Parathyroid adenoma (tissue), 2 donors: ENCODE data around the gene FGR.
"Not testable (repeated sequence)": the region's sequence is repeated elsewhere in the genome, so short reads cannot be mapped to it uniquely, and the experiment has no call there.

ENCODE experiments used
- H2AFZ ChIP-seq: fragments of 300-600 bp; sonication (generic); one replicate; pipeline ENCODE4 v1.7.0; 2017; ENCODE audit warnings: antibody characterized with exemption, mild to moderate bottlenecking
- H3K27ac ChIP-seq: fragments of 300-600 bp; sonication (generic); one replicate; pipeline ENCODE4 v1.7.0; 2017
- H3K27me3 ChIP-seq: fragments of 300-600 bp; sonication (generic); one replicate; pipeline ENCODE4 v1.7.0; 2017; ENCODE audit warnings: low read length; ENCODE audit not compliant: control insufficient read depth, insufficient read depth
- H3K36me3 ChIP-seq: fragments of 300-600 bp; sonication (generic); one replicate; pipeline ENCODE4 v1.7.0; 2017; ENCODE audit warnings: low read length; ENCODE audit not compliant: control insufficient read depth, insufficient read depth
- H3K4me1 ChIP-seq: fragments of 300-600 bp; sonication (generic); one replicate; pipeline ENCODE4 v1.7.0; 2017; ENCODE audit warnings: control low read depth
- H3K4me2 ChIP-seq: fragments of 300-600 bp; sonication (generic); one replicate; pipeline ENCODE4 v1.7.0; 2017; ENCODE audit warnings: low read length
- H3K4me3 ChIP-seq: fragments of 300-600 bp; sonication (generic); one replicate; pipeline ENCODE4 v1.7.0; 2017; ENCODE audit warnings: low read depth, low read length
- H3K79me2 ChIP-seq: fragments of 300-600 bp; sonication (generic); one replicate; pipeline ENCODE4 v1.7.0; 2017; ENCODE audit warnings: control low read depth
- H3K9ac ChIP-seq: fragments of 300-600 bp; sonication (generic); one replicate; pipeline ENCODE4 v1.7.0; 2017; ENCODE audit warnings: mild to moderate bottlenecking
- H3K9me3 ChIP-seq: fragments of 300-600 bp; sonication (generic); one replicate; pipeline ENCODE4 v1.7.0; 2017; ENCODE audit warnings: low read length; ENCODE audit not compliant: control insufficient read depth
- TF ChIP-seq, protein P1 (sequence below): fragments of 300-600 bp; sonication (generic); IDR thresholded peaks from one replicate; pipeline ENCODE4 v1.7.0; 2017; ENCODE audit warnings: antibody characterized with exemption, mild to moderate bottlenecking
- donor health status: primary hyperparathyroidism.

Gene FGR

DNA sequence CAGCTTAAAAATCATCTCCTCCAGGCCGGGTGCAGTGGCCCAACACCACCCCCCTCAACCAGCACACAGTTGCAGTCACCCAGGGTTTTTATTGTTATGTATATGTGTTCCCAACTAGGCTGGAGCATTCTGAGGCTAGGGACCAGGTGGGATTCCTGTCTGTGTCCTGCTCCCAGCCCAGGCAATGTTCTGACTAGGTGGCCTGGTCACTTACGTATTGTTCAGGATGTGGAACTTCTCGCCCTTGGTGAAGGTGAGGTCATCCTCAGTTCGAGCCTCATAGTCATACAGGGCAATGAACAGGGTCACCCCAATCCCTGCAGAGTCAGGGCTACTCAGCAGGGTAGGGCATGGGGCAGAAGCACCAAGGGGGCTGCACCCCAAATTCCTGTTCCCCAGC is 12.2 kb downstream of the FGR start:
- Histone ChIP-seq H3K9ac (no peak overlapping the region), H3K27ac (no peak overlapping the region), H3K27me3 (no peaks in the 10 kb centered on the region), H3K4me3 (no peak overlapping the region), H2AFZ (no peak overlapping the region), H3K4me1 (no peaks in the 10 kb centered on the region), H3K9me3 (no peaks in the 10 kb centered on the region), H3K36me3 (no peaks in the 10 kb centered on the region), H3K79me2 (no peaks in the 10 kb centered on the region), H3K4me2 (no peak overlapping the region)
- TF ChIP-seq, protein P1, sequence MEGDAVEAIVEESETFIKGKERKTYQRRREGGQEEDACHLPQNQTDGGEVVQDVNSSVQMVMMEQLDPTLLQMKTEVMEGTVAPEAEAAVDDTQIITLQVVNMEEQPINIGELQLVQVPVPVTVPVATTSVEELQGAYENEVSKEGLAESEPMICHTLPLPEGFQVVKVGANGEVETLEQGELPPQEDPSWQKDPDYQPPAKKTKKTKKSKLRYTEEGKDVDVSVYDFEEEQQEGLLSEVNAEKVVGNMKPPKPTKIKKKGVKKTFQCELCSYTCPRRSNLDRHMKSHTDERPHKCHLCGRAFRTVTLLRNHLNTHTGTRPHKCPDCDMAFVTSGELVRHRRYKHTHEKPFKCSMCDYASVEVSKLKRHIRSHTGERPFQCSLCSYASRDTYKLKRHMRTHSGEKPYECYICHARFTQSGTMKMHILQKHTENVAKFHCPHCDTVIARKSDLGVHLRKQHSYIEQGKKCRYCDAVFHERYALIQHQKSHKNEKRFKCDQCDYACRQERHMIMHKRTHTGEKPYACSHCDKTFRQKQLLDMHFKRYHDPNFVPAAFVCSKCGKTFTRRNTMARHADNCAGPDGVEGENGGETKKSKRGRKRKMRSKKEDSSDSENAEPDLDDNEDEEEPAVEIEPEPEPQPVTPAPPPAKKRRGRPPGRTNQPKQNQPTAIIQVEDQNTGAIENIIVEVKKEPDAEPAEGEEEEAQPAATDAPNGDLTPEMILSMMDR, result no peak

DNA sequence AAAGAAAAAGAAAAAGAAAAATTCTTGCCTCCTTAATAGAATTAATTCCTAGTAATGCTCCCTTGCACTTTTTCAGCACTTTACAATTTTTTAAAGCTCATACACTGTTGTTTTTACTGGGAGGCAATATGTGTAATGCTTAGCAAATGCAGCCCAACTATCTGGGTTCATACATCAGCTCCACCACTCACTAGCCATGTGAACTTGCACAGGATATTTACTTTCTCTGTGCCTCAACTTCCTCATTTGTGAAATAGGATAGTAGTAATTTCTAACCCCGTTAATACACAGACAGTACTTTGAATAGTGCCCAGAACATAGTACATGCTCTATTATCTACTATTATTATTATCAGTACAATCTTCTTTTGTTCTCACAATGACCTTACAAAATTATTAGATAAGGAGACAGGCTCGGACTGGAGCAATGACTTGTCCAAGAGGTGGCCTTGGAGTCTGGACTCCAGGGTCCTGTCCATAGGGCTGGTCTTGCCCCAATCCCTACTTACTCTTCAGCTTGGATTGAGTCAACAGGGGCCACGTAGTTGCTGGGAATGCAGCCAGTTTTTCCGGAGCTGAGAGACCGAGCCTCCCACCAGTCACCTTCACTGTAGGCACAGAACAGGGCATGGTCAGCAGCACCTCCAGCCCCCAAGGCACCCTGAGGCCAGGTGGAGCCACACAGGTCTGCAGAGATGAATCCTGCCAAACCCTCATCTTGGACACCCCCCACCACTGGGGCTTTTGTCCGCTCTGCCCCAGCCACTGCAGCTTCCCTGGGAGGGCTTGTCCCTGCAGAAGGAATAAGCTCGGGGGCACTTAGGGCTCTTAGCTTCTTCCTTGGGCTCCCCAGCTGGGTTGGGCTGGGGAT is 13.7 kb downstream of the FGR start:
- H3K79me2 ChIP-seq, result no peaks in the 10 kb centered on the region
- no peaks in the 10 kb centered on the region for H3K36me3 ChIP-seq
- TF ChIP-seq, protein P1, result no peak
- H3K4me2 ChIP-seq, result no peak overlapping the region
- H3K4me1 ChIP-seq, result no peaks in the 10 kb centered on the region
- no peak overlapping the region for H3K27ac ChIP-seq
- no peaks in the 10 kb centered on the region for H3K9me3 ChIP-seq
- H3K9ac ChIP-seq, result no peak overlapping the region
- no peak overlapping the region for H2AFZ ChIP-seq
- H3K4me3 ChIP-seq, result no peak overlapping the region
- H3K27me3 ChIP-seq, result no peaks in the 10 kb centered on the region

DNA sequence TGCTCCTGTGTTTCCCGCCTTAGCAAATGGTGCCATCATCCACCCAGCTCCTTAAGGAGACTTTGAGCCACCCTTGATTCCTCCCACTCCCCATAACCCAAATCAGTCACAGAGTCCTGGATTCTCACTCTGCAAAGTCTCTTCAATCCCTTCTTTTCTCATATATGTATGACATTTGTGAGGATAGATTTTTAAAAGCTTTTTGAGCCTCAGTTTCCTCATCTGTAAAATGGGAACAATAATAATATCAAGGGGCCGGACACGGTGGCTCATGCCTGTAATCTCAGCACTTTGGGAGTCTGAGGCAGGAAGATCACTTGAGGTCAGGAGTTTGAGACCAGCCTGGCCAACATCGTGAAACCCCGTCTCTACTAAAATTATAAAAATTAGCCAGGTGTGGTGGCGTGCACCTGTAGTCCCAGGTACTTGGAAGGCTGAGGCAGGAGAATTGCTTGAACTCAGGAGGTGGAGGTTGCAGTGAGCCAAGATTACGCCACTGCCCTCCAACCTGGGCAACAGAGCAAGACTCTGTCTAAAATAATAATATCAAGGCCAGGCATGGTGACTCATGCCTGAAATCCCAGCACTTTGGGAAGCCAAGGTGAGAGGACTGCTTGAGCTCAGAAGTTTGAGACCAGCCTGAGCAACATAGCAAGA is 15.1 kb downstream of the FGR start:
- not testable (repeated sequence) for H2AFZ ChIP-seq, H3K36me3 ChIP-seq, H3K79me2 ChIP-seq, H3K4me2 ChIP-seq, H3K9me3 ChIP-seq, H3K4me3 ChIP-seq, H3K27me3 ChIP-seq, H3K27ac ChIP-seq, H3K4me1 ChIP-seq, H3K9ac ChIP-seq

DNA sequence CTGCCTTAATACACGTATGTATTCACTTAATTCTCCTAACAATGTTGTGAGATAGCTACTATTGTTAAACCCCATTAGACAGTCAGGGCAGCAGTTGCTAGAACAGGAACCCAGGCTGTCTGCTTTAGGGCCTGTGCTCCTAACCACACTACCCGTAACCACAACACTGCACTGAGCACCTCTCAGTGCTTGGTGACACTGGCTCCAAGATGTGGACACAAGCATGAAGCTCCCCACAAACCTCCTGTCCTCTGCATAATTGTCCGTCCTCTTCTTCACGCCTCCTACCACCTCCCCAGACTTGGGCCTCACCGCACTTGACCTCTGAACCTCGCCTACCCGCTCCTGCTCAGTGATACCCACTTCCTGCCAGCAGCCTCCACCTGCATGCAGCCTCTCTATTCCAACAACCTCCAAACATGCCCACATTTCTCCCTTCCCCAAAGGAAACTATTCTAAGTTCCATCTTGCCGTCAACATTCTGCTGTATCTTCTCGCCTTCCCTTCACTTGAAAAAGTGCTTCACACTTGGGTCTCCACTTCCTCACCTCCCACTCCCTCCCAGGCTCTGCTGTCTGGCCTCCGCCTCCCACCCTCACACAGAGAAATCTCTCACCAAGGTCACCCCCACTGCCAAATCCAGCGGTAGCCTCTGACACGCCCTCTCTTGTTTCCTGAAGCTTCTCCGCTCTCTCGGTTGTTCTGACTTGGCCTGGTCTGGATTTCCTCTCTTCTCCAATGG is 16.5 kb downstream of the FGR start:
- H3K27ac ChIP-seq, result no peak overlapping the region
- H3K4me2 ChIP-seq, result no peak overlapping the region
- no peaks in the 10 kb centered on the region for H3K27me3 ChIP-seq
- no peaks in the 10 kb centered on the region for H3K9me3 ChIP-seq
- no peaks in the 10 kb centered on the region for H3K36me3 ChIP-seq
- no peak overlapping the region for H3K9ac ChIP-seq
- TF ChIP-seq, protein P1, result no peak
- no peak overlapping the region for H2AFZ ChIP-seq
- H3K4me3 ChIP-seq, result no peak overlapping the region
- H3K4me1 ChIP-seq, result no peaks in the 10 kb centered on the region
- no peaks in the 10 kb centered on the region for H3K79me2 ChIP-seq

DNA sequence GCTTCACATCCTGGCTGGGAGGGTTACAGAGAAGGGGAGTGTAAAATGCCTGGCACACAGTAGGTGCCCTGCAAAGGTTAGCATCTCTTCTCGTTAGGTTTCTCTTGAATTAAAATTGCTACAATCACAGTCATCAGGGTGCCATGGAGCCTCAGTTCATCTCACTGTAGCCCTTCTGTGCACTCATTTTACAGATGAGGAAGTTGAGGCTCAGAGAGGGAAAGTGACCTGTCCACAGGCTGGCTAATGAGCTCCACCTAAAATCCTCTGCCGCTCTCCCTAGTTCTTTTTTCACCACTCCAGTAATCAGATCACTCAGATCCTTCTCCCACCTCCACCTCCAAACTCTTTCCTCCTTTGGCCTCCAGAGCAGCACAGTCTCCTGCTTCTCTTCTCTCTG is 17.6 kb downstream of the FGR start:
- Histone ChIP-seq H3K4me3 (no peak overlapping the region), H3K27ac (no peak overlapping the region), H3K4me2 (no peak overlapping the region), H3K36me3 (no peaks in the 10 kb centered on the region), H3K27me3 (no peaks in the 10 kb centered on the region), H3K9me3 (no peaks in the 10 kb centered on the region), H3K9ac (no peak overlapping the region), H3K4me1 (no peaks in the 10 kb centered on the region), H3K79me2 (no peaks in the 10 kb centered on the region), H2AFZ (no peak overlapping the region)
- TF ChIP-seq, protein P1, result no peak
